Adrenal gland (tissue), 12 donors: ENCODE results near the gene TMPRSS3. TPM values are rescaled to one million over a fixed set of nuclear protein-coding genes. Genes with fewer than 3 reads are reported as not detected.
A peak's percentile ranks its signal among the peaks of the same experiment; 100 is the strongest.

Experiments used
- DNase-seq, 7 donors: peaks; one replicate each; pipeline ENCODE4 v3.0.0-alpha.2; 2019 to 2020
- H3K27ac ChIP-seq, 5 donors: fragments of 200-600 bp; sonication (generic) in 4 of 5; 1 replicate in 3 of 5; 2 replicates in 2 of 5; pipeline versions ENCODE4 v1.5.1 to v1.8.0; 2016 to 2020; ENCODE audit warnings: mild to moderate bottlenecking in 1 of 5
- H3K27me3 ChIP-seq: fragments of 200-600 bp; 2 replicates; pipeline ENCODE4 v1.8.0; 2021
- H3K36me3 ChIP-seq, 2 donors: fragments of 200-600 bp; replicated peaks in 1 of 2; 1 replicate in 1 of 2; 2 replicates in 1 of 2; pipeline versions ENCODE4 v1.5.1 to v1.8.0; 2018 to 2022
- H3K4me1 ChIP-seq, 2 donors: fragments of 200-600 bp; replicated peaks in 1 of 2; 1 replicate in 1 of 2; 2 replicates in 1 of 2; pipeline versions ENCODE4 v1.5.1 to v1.8.0; 2018 to 2021
- H3K4me3 ChIP-seq, 4 donors: fragments of 200-600 bp; sonication (generic) in 3 of 4; one replicate each; pipeline ENCODE4 v1.5.1; 2016 to 2018
- H3K9me3 ChIP-seq, 3 donors: fragments of 200-600 bp; sonication (generic) in 1 of 3; replicated peaks in 1 of 3; 1 replicate in 2 of 3; 2 replicates in 1 of 3; pipeline versions ENCODE4 v1.5.1 to v1.8.0; 2016 to 2021
- CTCF ChIP-seq, 6 experiments: fragments of 450-650 bp in 4 of 6; fragments of 200-600 bp in 2 of 6; sonication (generic) in 1 of 6; IDR thresholded peaks; 1 replicate in 5 of 6; 2 replicates in 1 of 6; pipeline versions ENCODE4 v1.5.1 to v1.8.0; 2016 to 2021; ENCODE audit warnings: antibody characterized with exemption in 6 of 6, mild to moderate bottlenecking in 2 of 6, moderate library complexity in 1 of 6
- POLR2A ChIP-seq, 2 donors: fragments of 450-650 bp; IDR thresholded peaks; one replicate each; pipeline ENCODE4 v1.6.1; 2017; ENCODE audit warnings: antibody characterized with exemption in 2 of 2, mild to moderate bottlenecking in 2 of 2, moderate library complexity in 1 of 2
- WGBS, 4 donors: extraction: QIAGEN DNeasy Blood & Tissue Kit in 2 of 4; methylation state at CpG; one replicate each; pipeline versions ENCODE4 v1.1.5 to v1.1.7; 2013 to 2017; 5-methylcytosine and 5-hydroxymethylcytosine counted together
- intact Hi-C, 2 donors: fragments of 100-400 bp; cut with DNase I; formaldehyde crosslinking; loops; one replicate each; pipeline versions ENCODE4 v1.14.1 to v1.15.0; 2022 to 2023
- polyA plus RNA-seq, 3 donors: library from polyadenylated mRNA; stranded (reverse); fragments of 200-250 nt in 2 of 3; fragments of 350-450 nt in 1 of 3; fragmentation: Illumina TruSeq in 1 of 3; extraction: RNeasy Lipid Tissue Mini Kit (QIAGEN cat#74804) in 1 of 3; gene quantifications; one replicate each; pipeline ENCODE4 v1.2.3, GENCODE V29; 2013 to 2014
- total RNA-seq, 9 donors: library from RNA; depleted of rRNA in 4 of 9; stranded (reverse); fragments of >200 nt in 4 of 9; fragments of 120-200 nt in 1 of 9; fragmentation: NEBNext Ultra II Directional in 1 of 9; extraction: Animal tissue kit (Norgen Biotek cat#: 25700) in 1 of 9; gene quantifications; one replicate each; pipeline versions ENCODE4 v1.1.0 to v1.2.4, GENCODE V29; 2013 to 2023
- donor health status: healthy with polysubstance abuse.
- donor health status: Bipolar disorder and iron deficiency.
- donor health status: DM: yes; HTN: yes; CAD: no.
- donor health status: DM: no; HTN: no; CAD: no.
- donor health status: DM: no; HTN: no; CAD: no.
- donor health status: DM: yes; HTN: yes; CAD: no.

The TMPRSS3 gene
- total and polyA plus RNA-seq, 12 donors: 0.14 to 2.9 (median 0.38) TPM; not detected in 3

- TF ChIP-seq POLR2A (IDR thresholded peaks at IDR 0.05) (no peak), CTCF (IDR thresholded peaks at IDR 0.05) (no peak)
- intact Hi-C loops: no loop called here
- Histone ChIP-seq H3K27ac (no peak overlapping the region), H3K4me1 (peaks cover 0 to 9% of the 10 kb centered on the region in 2 donors), H3K9me3 (no peaks in the 10 kb centered on the region), H3K4me3 (no peak overlapping the region), H3K36me3 (no peaks in the 10 kb centered on the region), H3K27me3 (no peaks in the 10 kb centered on the region)
- DNase-seq: no peak
Measured at GRCh38 chr21:42435833-42436232, 40.0 kb upstream of the TMPRSS3 start.

DNA sequence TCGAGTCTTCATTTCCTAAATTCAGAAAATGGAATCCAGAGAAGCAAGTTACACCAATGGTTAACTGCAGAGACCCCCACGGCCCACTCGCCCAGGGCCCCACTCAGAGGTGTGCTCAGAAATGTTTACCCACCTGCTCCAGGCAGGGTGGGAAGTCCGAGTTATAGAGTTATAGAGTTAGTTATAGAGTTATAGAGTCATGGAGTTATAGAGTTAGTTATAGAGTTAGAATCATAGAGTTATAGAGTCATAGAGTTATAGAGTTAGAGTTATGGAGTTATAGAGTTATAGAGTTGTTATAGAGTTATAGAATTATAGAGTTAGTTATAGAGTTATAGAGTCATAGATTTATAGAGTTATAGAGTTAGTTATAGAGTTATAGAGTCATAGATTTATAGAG is 39.5 kb upstream of the TMPRSS3 start:
- Histone ChIP-seq H3K4me1 (peaks cover 0 to 9% of the 10 kb centered on the region in 2 donors), H3K9me3 (no peaks in the 10 kb centered on the region), H3K36me3 (no peaks in the 10 kb centered on the region), H3K4me3 (no peak overlapping the region), H3K27ac (no peak overlapping the region), H3K27me3 (no peaks in the 10 kb centered on the region)
- intact Hi-C loops: no loop called here
- 68 to 76% (median 75%) methylated on average over 4 of the region's 4 CpGs for WGBS, 4 donors
- no peak for TF ChIP-seq CTCF (IDR thresholded peaks at IDR 0.05)
- no peak for DNase-seq

DNA sequence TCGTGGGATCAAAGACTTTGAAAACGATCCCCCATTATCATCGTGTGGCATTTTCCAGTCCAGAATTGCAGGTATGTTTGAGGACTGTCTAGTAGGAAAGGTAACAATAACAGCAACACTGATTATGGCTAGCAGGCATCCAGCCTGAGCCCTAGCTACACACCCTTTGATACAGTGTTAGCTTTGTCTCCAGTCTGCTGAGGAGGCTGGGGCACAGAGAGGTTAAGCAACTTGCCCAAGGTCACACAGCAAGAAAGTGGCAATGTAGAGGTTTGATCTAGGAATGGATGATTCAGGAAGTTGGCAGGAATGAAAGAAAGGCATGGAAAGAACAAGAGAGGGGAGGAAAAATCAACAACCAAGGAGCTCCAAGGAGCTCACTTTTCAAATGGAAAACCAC is 39.0 kb upstream of the TMPRSS3 start:
- intact Hi-C loops: no loop called here

GRCh38 chr21:42433946-42434551 is 38.2 kb upstream of the TMPRSS3 start:
- TF ChIP-seq CTCF (IDR thresholded peaks at IDR 0.05) (no peak), POLR2A (IDR thresholded peaks at IDR 0.05) (no peak)
- 25 to 45% (median 32%) methylated on average over 9 to 10 of the region's 10 CpGs for WGBS, 4 donors
- DNase-seq: peak in 5 of 7 donors; percentile 42 to 67 (median 51)

More for the DNA sequence above, 39.0 kb upstream of the TMPRSS3 start:
- DNase-seq: no peak
- H3K9me3 ChIP-seq: no peaks in the 10 kb centered on the region
- H3K27me3 ChIP-seq: no peaks in the 10 kb centered on the region
- TF ChIP-seq CTCF (IDR thresholded peaks at IDR 0.05) (no peak), POLR2A (IDR thresholded peaks at IDR 0.05) (no peak)
- H3K27ac ChIP-seq: no peak overlapping the region
- H3K4me1 ChIP-seq: peaks cover 0 to 9% of the 10 kb centered on the region in 2 donors
- WGBS, 4 donors: 62 to 69% (median 67%) methylated on average over 3 of the region's 3 CpGs
- no peaks in the 10 kb centered on the region for H3K36me3 ChIP-seq
- no peak overlapping the region for H3K4me3 ChIP-seq

More at GRCh38 chr21:42433946-42434551, 38.2 kb upstream of the TMPRSS3 start:
- Histone ChIP-seq H3K4me3 (no peak overlapping the region), H3K36me3 (no peaks in the 10 kb centered on the region), H3K4me1 (peaks cover 0 to 9% of the 10 kb centered on the region in 2 donors), H3K27ac (no peak overlapping the region), H3K9me3 (no peaks in the 10 kb centered on the region), H3K27me3 (no peaks in the 10 kb centered on the region)
- intact Hi-C loops: no loop called here
